ENCODE results near the gene ZNF608. TPM values are rescaled to one million over a fixed set of nuclear protein-coding genes. Genes with fewer than 3 reads are reported as not detected.

ZNF608 gene
- total and polyA plus RNA-seq, 2 donors (not counting 3 experiments of a cell fraction or from before 2014, with no cell fraction given): 16.2 to 33.6 TPM

GRCh38 chr5:124748687-124749594 is 2.5 kb upstream of the ZNF608 start:
- no peaks in the 10 kb centered on the region for H3K9me3 ChIP-seq (replicated peaks; ENCODE audit: control insufficient read depth, insufficient read depth, low read length)
- DNase-seq (ENCODE audit: low read depth, low spot score) (peak; percentile 97), FAIRE-seq (peak; percentile 69)
- intact Hi-C loops (cut with micrococcal nuclease): loop anchor here (1.0 to 10.0 kb wide), 14 partner anchors 57 to 934 kb away; no protein-coding TSS in a partner anchor
- TF ChIP-seq EZH2 (IDR thresholded peaks at IDR 0.05; ENCODE audit: borderline replicate concordance, low read depth, low read length, severe bottlenecking): no peak
- TF ChIP-seq JUN (IDR thresholded peaks at IDR 0.05; ENCODE audit: borderline replicate concordance, insufficient read depth, insufficient read length, low read depth): no peak
- TF ChIP-seq MYC (IDR thresholded peaks at IDR 0.05; ENCODE audit: low read depth, low read length): no peak
- TF ChIP-seq POLR2AphosphoS5 (IDR thresholded peaks at IDR 0.05; ENCODE audit: insufficient read depth, low read depth, low read length): no peak
- TF ChIP-seq CTCF (IDR thresholded peaks at IDR 0.05; ENCODE audit: extremely low read depth in 1 of 2, insufficient read depth in 1 of 2, low read depth in 1 of 2, low read length in 2 of 2): no peak
- peak overlapping the region; percentile 97 for H3K4me2 ChIP-seq (ENCODE audit: insufficient read depth, low read length)
- H2AFZ ChIP-seq (ENCODE audit: low read depth, low read length): peak overlapping the region; percentile 74
- H3K36me3 ChIP-seq (ENCODE audit: control insufficient read depth in 2 of 2, extremely low read depth in 1 of 2, insufficient read depth in 2 of 2, low read length in 2 of 2): no peaks in the 10 kb centered on the region
- H3K79me2 ChIP-seq (ENCODE audit: control insufficient read depth, insufficient read depth, low read length): peaks cover 17% of the 10 kb centered on the region
- H3K4me3 ChIP-seq (replicated peaks in 1 of 3; ENCODE audit: insufficient read depth in 1 of 3, low read depth in 1 of 3, low read length in 3 of 3): peak overlapping the region; percentile 65 to 89 (median 88)
- H3K27ac ChIP-seq (ENCODE audit: insufficient read depth, low read depth, low read length): peak overlapping the region; percentile 98
- H4K20me1 ChIP-seq (replicated peaks; ENCODE audit: control insufficient read depth, extremely low read depth, insufficient read depth, low read length): no peaks in the 10 kb centered on the region
- H3K9ac ChIP-seq (replicated peaks; ENCODE audit: extremely low read depth, insufficient read depth, low read length): peak overlapping the region; percentile 100
- POLR2A ChIA-PET: interaction anchor here (0.6 to 2.7 kb wide), 14 partner anchors 11 to 736 kb away, joined by 3 to 22 read pairs (median 4); no protein-coding TSS in a partner anchor
- CTCF ChIA-PET: interaction anchor here (0.6 to 3.0 kb wide), 21 partner anchors 15 to 1087 kb away, joined by 3 to 16 read pairs (median 4); no protein-coding TSS in a partner anchor
- no peaks in the 10 kb centered on the region for H3K9me1 ChIP-seq (replicated peaks; ENCODE audit: control insufficient read depth, extremely low read depth, insufficient read depth, low read length)
- H3K4me1 ChIP-seq (ENCODE audit: control insufficient read depth, extremely low read depth, insufficient read depth, low read length): peaks cover 20% of the 10 kb centered on the region
- dilution Hi-C loops (cut with MboI; ENCODE audit: extremely low pct_ligation_motif_present, low sequenced_read_pairs): no loop called here
- H3K27me3 ChIP-seq (ENCODE audit: control insufficient read depth in 2 of 2, insufficient read depth in 2 of 2, low read length in 2 of 2): no peaks in the 10 kb centered on the region
- BruUV-seq (replicated peaks): TSS peak; percentile 65
